IPS-11a (cell line): ENCODE results near the gene POSTN.

Experiments used
- H3K4me3 ChIP-seq: one replicate; pipeline ENCODE4 v1.5.1; 2013; ENCODE audit warnings: low read depth, low read length, control low read depth

POSTN gene, protein sequence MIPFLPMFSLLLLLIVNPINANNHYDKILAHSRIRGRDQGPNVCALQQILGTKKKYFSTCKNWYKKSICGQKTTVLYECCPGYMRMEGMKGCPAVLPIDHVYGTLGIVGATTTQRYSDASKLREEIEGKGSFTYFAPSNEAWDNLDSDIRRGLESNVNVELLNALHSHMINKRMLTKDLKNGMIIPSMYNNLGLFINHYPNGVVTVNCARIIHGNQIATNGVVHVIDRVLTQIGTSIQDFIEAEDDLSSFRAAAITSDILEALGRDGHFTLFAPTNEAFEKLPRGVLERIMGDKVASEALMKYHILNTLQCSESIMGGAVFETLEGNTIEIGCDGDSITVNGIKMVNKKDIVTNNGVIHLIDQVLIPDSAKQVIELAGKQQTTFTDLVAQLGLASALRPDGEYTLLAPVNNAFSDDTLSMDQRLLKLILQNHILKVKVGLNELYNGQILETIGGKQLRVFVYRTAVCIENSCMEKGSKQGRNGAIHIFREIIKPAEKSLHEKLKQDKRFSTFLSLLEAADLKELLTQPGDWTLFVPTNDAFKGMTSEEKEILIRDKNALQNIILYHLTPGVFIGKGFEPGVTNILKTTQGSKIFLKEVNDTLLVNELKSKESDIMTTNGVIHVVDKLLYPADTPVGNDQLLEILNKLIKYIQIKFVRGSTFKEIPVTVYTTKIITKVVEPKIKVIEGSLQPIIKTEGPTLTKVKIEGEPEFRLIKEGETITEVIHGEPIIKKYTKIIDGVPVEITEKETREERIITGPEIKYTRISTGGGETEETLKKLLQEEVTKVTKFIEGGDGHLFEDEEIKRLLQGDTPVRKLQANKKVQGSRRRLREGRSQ

GRCh38 chr13:37598597-37598996 lies at the start of gene POSTN:
Gene POSTN (minus strand): TSS chr13:37598768. CDS start chr13:37598726, 42 bp downstream.
- H3K4me3 ChIP-seq = no peak within 1 kb of the TSS

DNA sequence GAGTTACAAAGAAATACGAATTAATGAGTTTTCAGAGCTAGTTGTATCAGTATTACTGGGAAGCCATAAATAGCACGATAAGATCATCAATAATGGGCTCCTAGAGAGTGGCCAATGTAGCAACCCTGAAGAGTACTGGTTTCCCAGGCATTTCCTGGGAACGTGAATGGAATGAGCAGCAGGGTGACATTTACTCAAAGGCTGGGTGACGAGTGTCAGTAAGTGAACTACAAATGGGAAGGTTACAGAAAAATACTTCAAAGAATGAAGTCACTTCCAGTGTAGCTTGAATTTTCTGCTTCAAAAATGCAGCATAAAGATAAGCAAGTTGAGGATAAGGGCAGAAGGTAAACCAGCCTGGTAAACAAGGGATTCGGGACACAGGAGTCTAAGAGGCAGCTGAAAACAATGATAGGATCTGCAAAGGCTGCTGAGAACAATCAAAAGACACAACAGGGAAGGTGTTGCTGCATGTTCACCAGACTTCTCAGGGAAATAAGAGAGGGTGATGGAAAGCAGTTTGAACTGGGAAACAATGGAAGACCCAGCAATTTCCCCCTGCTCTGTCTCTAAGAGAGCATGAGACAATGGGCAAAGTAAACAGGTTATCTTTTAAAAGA lies 48.6 kb upstream of the POSTN start:
- no peak overlapping the region for H3K4me3 ChIP-seq

GRCh38 chr13:37646531-37646930 lies 48.0 kb upstream of the POSTN start:
- H3K4me3 ChIP-seq = no peak overlapping the region

DNA sequence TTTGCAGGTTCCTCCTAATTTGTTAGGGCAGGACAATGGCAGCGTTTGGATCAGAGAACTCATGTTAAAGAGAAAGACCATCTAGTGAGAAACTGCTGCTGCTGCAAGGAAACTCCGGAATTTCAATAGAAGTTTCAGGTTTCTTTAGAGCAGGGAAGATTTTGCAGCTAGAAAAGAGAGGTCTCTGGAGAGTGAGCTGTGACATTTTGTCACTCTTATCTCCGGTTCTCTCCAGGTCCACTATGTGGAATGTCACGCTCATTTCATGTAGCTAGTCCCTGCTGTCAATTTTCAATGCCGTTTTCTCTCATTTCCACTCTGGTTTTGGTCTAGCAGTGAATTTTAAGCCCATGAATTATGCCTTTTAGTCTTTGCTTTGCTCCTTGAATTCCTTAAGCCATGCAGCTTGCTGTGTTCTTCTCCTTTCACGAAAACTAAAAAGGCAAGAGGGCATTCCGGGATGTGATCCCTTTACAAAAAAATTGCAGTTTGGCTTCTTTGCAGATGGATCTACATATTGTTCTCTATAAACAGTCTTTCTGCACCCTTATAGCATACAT lies 46.7 kb upstream of the POSTN start:
- H3K4me3 ChIP-seq = no peak overlapping the region

GRCh38 chr13:37641391-37641790 lies 42.8 kb upstream of the POSTN start:
- no peak overlapping the region for H3K4me3 ChIP-seq

DNA sequence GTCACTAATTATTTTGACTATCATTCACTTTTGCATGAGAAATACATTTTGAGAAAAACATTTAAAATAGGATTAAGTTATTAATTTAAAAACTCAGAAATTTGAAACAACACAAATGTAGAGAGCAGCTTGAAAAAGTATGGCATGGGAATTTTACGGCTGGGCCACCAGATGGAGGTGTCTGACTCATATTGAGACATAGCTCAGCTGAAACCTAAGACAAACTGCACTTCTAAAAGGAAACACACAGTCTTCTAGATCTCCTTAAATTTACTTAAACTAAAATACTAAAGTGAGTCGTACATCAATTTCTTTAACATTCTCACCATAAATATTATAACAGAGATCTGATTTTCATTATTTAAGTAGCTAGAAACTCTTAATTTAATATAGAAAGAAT lies 41.9 kb upstream of the POSTN start:
- H3K4me3 ChIP-seq = no peak overlapping the region

- no peak overlapping the region for H3K4me3 ChIP-seq
Measured at GRCh38 chr13:37636701-37637100, 38.1 kb upstream of the POSTN start.

DNA sequence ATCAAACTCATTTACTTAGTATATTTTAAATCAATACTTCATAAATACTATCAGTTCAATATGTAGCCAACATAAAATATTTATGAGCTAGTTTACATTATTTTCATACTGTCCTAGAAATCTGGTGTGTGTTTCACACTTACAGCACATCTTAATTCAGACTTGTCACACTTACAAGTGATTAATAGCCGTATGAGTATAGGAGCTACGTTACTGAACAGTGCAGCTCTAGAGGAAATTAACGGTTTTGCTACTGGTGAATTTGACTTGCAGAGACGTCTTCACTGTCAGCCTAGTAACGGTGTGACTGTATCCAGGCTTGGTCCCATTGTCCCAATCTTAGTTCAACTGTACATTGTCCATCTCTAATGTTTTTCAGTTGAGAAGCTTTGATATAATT lies 33.7 kb upstream of the POSTN start:
- no peak overlapping the region for H3K4me3 ChIP-seq

DNA sequence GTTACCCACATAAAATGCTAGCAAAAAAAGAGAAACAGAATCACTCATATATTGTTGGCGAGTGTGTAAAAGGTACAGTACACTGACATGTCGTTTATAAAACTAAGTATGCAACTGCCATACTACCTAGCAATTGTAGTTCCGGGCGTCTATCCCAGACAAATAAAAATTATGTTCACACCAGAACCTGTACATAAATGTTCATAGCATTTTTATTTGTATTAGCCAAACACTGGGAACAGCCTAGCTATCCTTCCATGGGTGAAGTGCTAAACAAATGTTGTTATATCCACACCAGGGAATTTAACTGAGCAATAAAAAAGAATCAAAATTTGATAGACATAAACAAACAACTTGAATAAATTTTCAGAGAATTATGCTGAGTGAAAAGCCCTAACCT lies 28.9 kb upstream of the POSTN start:
- H3K4me3 ChIP-seq = no peak overlapping the region

- H3K4me3 ChIP-seq = no peak overlapping the region
Measured at GRCh38 chr13:37621811-37622361, 23.3 kb upstream of the POSTN start.

DNA sequence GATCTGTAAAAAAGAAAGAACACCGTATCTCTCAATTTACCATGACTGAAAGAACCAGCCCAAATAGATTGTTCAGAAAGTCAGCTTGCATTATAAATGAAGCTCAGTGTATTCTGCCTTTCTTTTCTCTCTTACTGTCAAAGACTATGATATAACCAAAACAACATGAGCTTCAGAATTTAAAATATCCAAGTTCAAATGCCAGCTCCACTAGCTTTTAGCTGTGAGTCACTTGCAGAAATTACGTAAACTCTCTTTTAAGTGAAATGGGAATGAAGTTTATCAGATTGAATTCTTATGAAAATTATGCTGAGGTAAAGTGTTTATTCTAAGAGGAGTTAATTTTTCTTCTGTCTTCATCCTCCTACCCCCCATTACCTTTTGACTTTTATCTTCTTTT lies 20.0 kb upstream of the POSTN start:
- no peak overlapping the region for H3K4me3 ChIP-seq

- H3K4me3 ChIP-seq = no peak overlapping the region
Measured at GRCh38 chr13:37617173-37617572, 18.6 kb upstream of the POSTN start.

DNA sequence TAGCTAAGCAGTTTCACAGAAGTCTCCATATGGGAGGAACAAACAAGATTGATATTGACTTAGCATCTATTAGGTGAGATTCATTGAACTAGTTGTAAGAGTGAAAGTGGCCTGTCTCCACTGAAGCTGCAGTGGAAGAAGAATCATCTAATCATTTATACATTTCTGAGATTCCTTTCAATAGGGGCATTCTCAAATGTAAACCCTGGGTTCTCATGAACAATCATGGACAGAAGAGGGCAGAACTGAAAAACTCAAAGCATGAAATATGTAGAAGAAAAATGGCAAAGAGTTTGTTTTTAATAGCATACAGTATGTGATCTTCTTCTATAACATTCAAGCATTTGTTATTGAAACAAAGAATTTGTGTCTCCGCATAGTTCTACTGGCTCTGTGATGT lies 17.6 kb upstream of the POSTN start:
- H3K4me3 ChIP-seq = no peak overlapping the region

DNA sequence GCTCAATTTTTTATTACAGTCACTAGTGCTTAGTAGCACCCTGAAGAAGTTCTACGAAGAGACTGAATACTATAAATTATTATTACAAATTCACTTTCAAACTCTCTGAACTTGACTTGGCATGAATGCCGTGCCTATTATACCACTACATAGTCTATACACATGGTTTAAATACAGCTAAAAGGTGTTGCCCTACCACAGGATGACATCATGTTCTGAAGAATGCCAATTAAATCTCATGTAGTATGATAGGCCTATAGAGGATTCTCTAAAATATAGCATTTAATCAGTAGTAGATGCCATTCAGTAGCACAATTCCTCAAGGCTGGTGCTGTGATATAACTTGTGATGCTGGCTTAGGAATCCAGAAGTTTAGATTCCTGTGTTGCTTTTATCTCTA lies 16.7 kb upstream of the POSTN start:
- H3K4me3 ChIP-seq = no peak overlapping the region

- H3K4me3 ChIP-seq = no peak overlapping the region
Measured at GRCh38 chr13:37613638-37614037, 15.1 kb upstream of the POSTN start.

DNA sequence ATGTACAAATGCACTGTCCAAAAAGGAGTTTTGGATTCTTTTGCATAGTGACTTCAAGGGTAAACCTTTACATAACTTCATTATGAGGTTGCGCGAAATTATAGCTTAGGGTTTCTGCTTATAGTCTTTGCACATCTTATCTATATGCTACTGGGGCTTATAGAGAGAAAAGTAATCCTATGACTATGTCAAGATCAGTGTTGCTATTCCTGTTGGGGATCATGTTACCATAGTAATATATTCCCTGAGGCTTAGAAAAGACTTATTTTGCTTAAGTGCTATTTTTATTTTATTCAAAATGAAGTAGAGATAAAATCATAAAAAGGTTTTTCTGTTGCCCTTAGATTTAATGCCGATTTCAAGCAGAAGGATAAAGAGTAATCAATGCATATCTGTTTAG lies 14.7 kb upstream of the POSTN start:
- H3K4me3 ChIP-seq = no peak overlapping the region

DNA sequence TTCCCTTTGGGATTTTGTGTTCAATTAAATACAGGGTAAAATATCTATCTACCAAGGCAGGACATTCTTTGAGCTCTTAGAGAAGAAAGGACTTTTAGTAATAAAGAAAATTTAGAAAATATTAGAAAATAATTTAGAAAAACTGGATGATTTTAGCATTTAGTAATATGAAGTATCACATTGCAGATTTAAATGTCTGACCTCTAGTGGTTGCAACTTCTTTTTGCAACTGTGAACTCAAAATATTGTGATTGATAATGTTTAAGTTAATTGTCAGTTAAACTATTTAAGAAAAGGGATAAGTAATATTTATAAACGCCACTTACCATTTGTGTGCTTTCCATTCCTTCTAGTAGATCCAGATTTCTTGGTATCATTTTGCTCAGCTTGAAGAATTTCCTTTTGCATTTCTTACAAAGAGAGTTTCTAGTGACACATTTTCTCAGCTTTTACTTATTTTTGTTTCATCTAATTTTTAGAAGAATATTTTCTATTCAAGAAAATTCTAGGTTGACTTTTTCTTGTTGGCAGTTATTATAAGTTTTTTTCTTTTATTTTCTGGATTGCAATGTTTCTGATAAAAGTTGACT lies 10.3 kb upstream of the POSTN start:
- H3K4me3 ChIP-seq = no peak overlapping the region

DNA sequence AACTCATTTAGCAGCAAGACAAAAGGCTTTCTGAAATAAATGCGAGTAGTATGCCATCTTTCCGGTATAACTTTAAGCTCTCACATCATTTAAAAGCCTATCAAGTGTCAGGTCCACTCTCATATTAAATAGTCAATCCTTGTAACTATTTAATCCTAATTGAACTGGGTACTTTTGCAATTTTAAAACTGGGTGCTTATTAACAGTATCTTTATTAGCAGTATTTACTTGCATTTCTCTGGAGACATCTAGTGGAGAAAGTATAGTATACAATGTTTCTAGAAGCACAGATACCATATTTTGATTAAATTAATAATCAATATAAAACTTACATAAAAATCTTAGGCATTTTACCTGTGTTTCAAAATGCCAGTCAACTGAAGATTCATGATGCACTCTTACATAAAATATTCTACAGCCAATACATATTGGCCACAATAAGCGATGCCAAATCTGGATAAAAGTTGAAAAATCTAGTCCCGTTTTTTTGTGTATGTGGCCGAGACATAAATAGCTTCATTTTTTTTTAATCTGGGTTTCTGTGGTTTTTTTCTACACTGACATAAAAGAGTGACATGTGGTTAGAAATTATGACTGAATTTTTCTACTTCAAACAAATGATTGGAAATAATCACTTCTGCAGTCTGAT lies 4.3 kb upstream of the POSTN start:
- H3K4me3 ChIP-seq = no peak overlapping the region

DNA sequence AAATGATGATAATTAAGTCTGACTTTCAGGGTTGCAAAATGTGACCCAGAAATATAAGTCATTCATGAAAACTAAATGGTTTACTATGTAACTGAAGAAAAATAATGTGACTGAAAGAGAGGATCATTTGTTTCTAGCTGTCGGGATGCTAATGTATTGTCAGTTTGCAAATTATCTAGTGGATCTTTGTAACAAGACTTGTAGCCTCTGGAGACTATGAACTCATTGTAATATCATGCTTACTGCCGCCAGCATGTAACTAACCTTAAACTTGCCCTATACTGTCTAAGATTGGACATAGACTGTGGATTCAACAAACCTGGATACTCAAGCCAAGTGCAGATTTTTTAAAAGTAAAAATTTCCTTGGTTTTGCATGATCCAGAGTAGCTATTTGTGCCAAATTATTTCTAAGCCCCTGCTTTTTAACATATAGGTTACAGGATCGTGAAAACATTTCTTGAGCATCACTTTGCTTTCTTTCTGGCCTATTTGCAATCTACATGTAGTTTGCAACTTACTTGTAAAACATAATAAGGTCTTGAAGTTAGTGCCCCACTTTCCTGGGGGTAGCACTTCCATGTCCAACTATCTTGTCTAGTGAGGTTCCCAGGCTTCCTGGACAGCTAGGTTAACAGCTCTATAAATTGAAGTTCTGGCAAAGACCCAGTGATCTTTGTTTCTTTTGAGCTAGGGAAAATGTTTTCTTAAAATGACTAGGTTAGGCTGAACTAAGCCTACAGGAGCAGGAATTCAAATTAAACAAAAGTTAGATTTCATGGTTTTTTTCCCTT lies 3.3 kb upstream of the POSTN start:
- H3K4me3 ChIP-seq = no peak overlapping the region
